ENCODE results near the gene CEP350.

CEP350 gene

DNA sequence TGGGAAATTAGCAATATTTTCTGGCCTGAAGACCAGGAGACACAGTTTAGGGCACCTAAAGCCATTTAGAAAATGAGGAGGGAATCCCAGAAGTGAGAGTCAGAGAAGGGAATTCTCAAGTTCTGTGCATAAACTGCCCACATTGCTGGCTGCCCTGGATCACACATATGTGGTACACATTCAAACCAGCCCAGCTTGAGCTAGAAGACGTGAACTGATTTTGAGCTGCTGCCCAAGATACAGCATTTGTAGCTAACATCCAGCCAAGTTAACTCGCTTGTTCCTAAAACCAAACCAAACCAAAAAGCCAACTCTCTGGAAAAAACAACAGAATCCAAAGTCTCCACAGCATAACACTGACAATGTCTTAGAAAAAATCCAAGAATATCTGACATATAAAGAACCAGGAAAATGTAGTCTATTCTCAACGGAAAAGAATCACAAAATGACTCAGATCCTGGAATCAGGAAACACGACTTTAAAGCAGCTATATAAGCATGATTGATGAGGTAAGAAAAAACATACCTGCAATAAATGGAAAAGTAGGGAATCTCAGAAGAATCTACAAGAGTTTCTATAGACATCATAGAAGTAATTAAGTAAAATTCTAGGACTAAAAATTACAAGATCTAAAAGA lies 181.8 kb downstream of the CEP350 start:
- peaks cover 17% of the 10 kb centered on the region for H3K27me3 Mint-ChIP-seq
- peaks cover 8% of the 10 kb centered on the region for H3K9me3 Mint-ChIP-seq
- peaks cover 2% of the 10 kb centered on the region for H3K36me3 Mint-ChIP-seq
- H3K4me1 Mint-ChIP-seq = no peaks in the 10 kb centered on the region
- no peak overlapping the region for H3K27ac Mint-ChIP-seq
- no peak overlapping the region for H3K4me3 Mint-ChIP-seq

GRCh38 chr1:180136968-180137356 lies 182.4 kb downstream of the CEP350 start:
- Mint-ChIP-seq H3K4me1 (no peaks in the 10 kb centered on the region), H3K4me3 (no peak overlapping the region), H3K27ac (no peak overlapping the region), H3K36me3 (peaks cover 2% of the 10 kb centered on the region), H3K27me3 (peaks cover 14% of the 10 kb centered on the region), H3K9me3 (peaks cover 8% of the 10 kb centered on the region)

- no peak overlapping the region for H3K4me3 Mint-ChIP-seq
- peaks cover 8% of the 10 kb centered on the region for H3K9me3 Mint-ChIP-seq
- no peaks in the 10 kb centered on the region for H3K4me1 Mint-ChIP-seq
- peaks cover 12% of the 10 kb centered on the region for H3K27me3 Mint-ChIP-seq
- no peak overlapping the region for H3K27ac Mint-ChIP-seq
- peaks cover 2% of the 10 kb centered on the region for H3K36me3 Mint-ChIP-seq
These were observed 183.2 kb downstream of the CEP350 start for GRCh38 chr1:180137776-180138175.

DNA sequence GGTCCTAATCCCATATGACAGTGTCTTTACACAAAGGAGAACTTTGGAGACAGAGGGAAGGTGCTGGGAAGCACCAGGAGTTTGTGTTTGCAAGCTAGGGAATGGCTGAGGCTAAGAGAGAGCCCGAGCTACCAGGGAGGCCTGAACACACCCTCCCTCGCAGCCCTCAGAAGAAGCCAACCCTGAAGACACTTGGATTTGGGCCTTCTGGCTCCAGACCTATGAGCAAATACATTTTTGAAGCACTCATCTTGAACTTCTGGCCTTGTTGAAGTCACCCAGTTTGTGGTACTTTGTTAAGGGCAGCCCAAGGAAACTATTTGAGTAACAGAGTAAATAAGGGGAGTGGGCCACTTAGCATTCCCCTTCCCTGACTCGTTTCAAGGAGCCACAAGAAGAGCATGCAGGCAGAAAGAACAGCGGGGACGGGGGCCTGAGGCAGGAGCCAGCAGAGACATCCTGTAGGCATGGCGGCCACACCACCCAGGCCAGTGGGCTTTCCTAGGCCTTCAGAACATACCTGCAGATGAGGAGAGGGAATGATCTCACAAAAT lies 186.8 kb downstream of the CEP350 start:
- no peak overlapping the region for H3K4me3 Mint-ChIP-seq
- H3K4me1 Mint-ChIP-seq = no peaks in the 10 kb centered on the region
- peaks cover 2% of the 10 kb centered on the region for H3K36me3 Mint-ChIP-seq
- peaks cover 5% of the 10 kb centered on the region for H3K27me3 Mint-ChIP-seq
- no peak overlapping the region for H3K27ac Mint-ChIP-seq
- H3K9me3 Mint-ChIP-seq = peaks cover 8% of the 10 kb centered on the region

GRCh38 chr1:180143359-180143758 lies 188.7 kb downstream of the CEP350 start:
- Mint-ChIP-seq H3K9me3 (no peaks in the 10 kb centered on the region), H3K27ac (no peak overlapping the region), H3K4me1 (no peaks in the 10 kb centered on the region), H3K36me3 (no peaks in the 10 kb centered on the region), H3K4me3 (no peak overlapping the region), H3K27me3 (no peaks in the 10 kb centered on the region)

- Mint-ChIP-seq H3K4me1 (no peaks in the 10 kb centered on the region), H3K27ac (no peak overlapping the region)
These were observed 190.2 kb downstream of the CEP350 start for GRCh38 chr1:180144659-180145357.

DNA sequence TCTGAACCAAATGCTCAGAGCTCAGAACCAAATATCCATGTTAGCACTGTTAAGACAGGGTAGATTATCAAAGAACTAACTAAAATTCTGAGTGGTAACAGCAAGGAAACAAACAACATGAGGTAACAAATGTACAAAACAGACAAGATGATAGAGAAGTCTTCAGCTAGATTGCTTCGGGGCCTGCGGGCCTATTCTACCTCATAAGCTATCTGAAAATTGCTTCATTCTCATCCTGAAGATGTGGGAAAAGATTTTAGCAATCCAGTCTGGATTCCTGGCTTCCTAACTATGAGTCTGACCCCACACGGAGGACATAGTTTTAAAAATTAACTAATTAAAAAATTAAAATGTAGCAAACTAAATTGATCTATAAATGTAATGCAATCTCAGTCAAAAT lies 190.8 kb downstream of the CEP350 start:
- H3K27me3 Mint-ChIP-seq = no peaks in the 10 kb centered on the region
- H3K4me3 Mint-ChIP-seq = no peak overlapping the region
- no peak overlapping the region for H3K27ac Mint-ChIP-seq
- H3K4me1 Mint-ChIP-seq = no peaks in the 10 kb centered on the region
- no peaks in the 10 kb centered on the region for H3K9me3 Mint-ChIP-seq
- H3K36me3 Mint-ChIP-seq = no peaks in the 10 kb centered on the region

More at GRCh38 chr1:180144659-180145357, 190.2 kb downstream of the CEP350 start:
- Mint-ChIP-seq H3K4me3 (no peak overlapping the region), H3K27me3 (no peaks in the 10 kb centered on the region), H3K36me3 (no peaks in the 10 kb centered on the region), H3K9me3 (no peaks in the 10 kb centered on the region)

GRCh38 chr1:180150982-180151381 lies 196.4 kb downstream of the CEP350 start:
- H3K27ac Mint-ChIP-seq = no peak overlapping the region
- H3K4me3 Mint-ChIP-seq = no peak overlapping the region
- no peaks in the 10 kb centered on the region for H3K27me3 Mint-ChIP-seq
- H3K4me1 Mint-ChIP-seq = peaks cover 11% of the 10 kb centered on the region
- no peaks in the 10 kb centered on the region for H3K9me3 Mint-ChIP-seq
- H3K36me3 Mint-ChIP-seq = no peaks in the 10 kb centered on the region

DNA sequence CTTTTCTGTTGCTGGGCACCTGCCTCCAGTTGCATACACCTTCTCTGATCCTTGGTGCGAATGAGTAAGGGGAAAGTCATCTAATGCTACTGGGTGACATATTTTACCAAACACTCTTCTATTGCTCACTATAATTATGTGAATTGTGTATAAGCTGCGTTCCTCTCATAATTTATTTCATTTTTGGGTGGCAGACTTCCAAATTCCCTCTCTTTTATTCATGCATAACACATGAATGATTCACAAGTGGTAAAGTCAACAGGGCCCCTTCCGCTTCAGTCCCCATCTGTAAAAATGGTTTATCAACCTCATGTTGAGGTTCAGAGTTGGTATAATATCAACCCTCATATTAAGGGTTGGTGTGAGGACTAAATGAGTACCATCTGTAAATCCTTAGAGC lies 196.9 kb downstream of the CEP350 start:
- Mint-ChIP-seq H3K27me3 (no peaks in the 10 kb centered on the region), H3K4me3 (no peak overlapping the region), H3K27ac (no peak overlapping the region), H3K4me1 (peaks cover 15% of the 10 kb centered on the region), H3K36me3 (no peaks in the 10 kb centered on the region), H3K9me3 (no peaks in the 10 kb centered on the region)

GRCh38 chr1:180152588-180152987 lies 198.0 kb downstream of the CEP350 start:
- H3K4me1 Mint-ChIP-seq = peaks cover 22% of the 10 kb centered on the region
- H3K9me3 Mint-ChIP-seq = no peaks in the 10 kb centered on the region
- no peaks in the 10 kb centered on the region for H3K36me3 Mint-ChIP-seq
- peak overlapping the region; percentile 11 for H3K4me3 Mint-ChIP-seq
- H3K27me3 Mint-ChIP-seq = no peaks in the 10 kb centered on the region
- no peak overlapping the region for H3K27ac Mint-ChIP-seq

GRCh38 chr1:180153032-180153431 lies 198.4 kb downstream of the CEP350 start:
- Mint-ChIP-seq H3K27ac (no peak overlapping the region), H3K4me3 (no peak overlapping the region), H3K36me3 (no peaks in the 10 kb centered on the region), H3K4me1 (peaks cover 24% of the 10 kb centered on the region), H3K9me3 (no peaks in the 10 kb centered on the region), H3K27me3 (no peaks in the 10 kb centered on the region)

DNA sequence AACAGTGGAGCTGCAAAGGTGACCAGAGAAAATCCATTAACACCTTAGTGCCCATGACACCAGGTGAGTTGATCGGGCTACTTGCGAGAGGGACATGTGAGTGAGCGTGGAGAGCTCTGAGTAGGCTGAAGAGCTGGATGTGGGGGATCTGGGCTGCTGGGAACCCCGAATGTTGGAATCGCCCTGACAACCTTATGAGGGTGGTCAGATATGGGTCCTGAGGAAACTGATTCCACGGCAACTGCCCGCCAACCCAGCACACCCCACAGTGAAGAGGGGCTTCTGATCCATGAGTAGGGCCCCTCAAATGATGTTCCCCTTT lies 199.4 kb downstream of the CEP350 start:
- no peaks in the 10 kb centered on the region for H3K27me3 Mint-ChIP-seq
- H3K4me1 Mint-ChIP-seq = peaks cover 28% of the 10 kb centered on the region
- H3K36me3 Mint-ChIP-seq = no peaks in the 10 kb centered on the region
- H3K4me3 Mint-ChIP-seq = peak overlapping the region; percentile 76
- no peak overlapping the region for H3K27ac Mint-ChIP-seq
- H3K9me3 Mint-ChIP-seq = no peaks in the 10 kb centered on the region

- peak within 1 kb of the TSS; percentile 89 for H3K4me3 Mint-ChIP-seq
- no peaks in the 10 kb centered on the region for H3K27me3 Mint-ChIP-seq
- H3K9me3 Mint-ChIP-seq = no peaks in the 10 kb centered on the region
- H3K4me1 Mint-ChIP-seq = peaks cover 33% of the 10 kb centered on the region
- no peaks in the 10 kb centered on the region for H3K36me3 Mint-ChIP-seq
- H3K27ac Mint-ChIP-seq = peak within 1 kb of the TSS; percentile 85
These were observed 199.9 kb downstream of the CEP350 start, which contains the start of gene QSOX1 for GRCh38 chr1:180154325-180155181. Gene QSOX1, plus strand, starts transcription at chr1:180154869. Its CDS starts 39 bp downstream, at chr1:180154908.

- H3K9me3 Mint-ChIP-seq = no peaks in the 10 kb centered on the region
- no peaks in the 10 kb centered on the region for H3K36me3 Mint-ChIP-seq
- peak overlapping the region; percentile 85 for H3K27ac Mint-ChIP-seq
- H3K27me3 Mint-ChIP-seq = no peaks in the 10 kb centered on the region
- peak overlapping the region; percentile 89 for H3K4me3 Mint-ChIP-seq
- peaks cover 34% of the 10 kb centered on the region for H3K4me1 Mint-ChIP-seq
These were observed 200.6 kb downstream of the CEP350 start for GRCh38 chr1:180155182-180155682.

GRCh38 chr1:180156201-180156600 lies 201.6 kb downstream of the CEP350 start:
- Mint-ChIP-seq H3K9me3 (no peaks in the 10 kb centered on the region), H3K36me3 (no peaks in the 10 kb centered on the region), H3K27ac (no peak overlapping the region), H3K4me1 (peaks cover 34% of the 10 kb centered on the region), H3K27me3 (no peaks in the 10 kb centered on the region), H3K4me3 (peak overlapping the region; percentile 89)
